ENCODE measurements around the gene KAZALD1.

KAZALD1 gene

GRCh38 chr10:101087376-101087775 is 25.6 kb downstream of the KAZALD1 start:
- no peak for TF ChIP-seq CTCF (IDR thresholded peaks at IDR 0.05)
- DNase-seq: no peak
- H3K4me1 ChIP-seq: no peaks in the 10 kb centered on the region
- no peak overlapping the region for H3K4me3 ChIP-seq
- intact Hi-C loops (cut with DNase I; ENCODE audit: low total_unique reads): no loop called here
- H3K9me3 ChIP-seq: no peaks in the 10 kb centered on the region
- no peaks in the 10 kb centered on the region for H3K36me3 ChIP-seq
- no peak overlapping the region for H3K27ac ChIP-seq
- H3K27me3 ChIP-seq: peaks cover 0 to 89% of the 10 kb centered on the region in 2 donors

GRCh38 chr10:101087965-101088364 is 26.2 kb downstream of the KAZALD1 start:
- no peaks in the 10 kb centered on the region for H3K36me3 ChIP-seq
- H3K27me3 ChIP-seq: peaks cover 0 to 89% of the 10 kb centered on the region in 2 donors
- no peaks in the 10 kb centered on the region for H3K9me3 ChIP-seq
- no peak overlapping the region for H3K4me3 ChIP-seq
- TF ChIP-seq CTCF (IDR thresholded peaks at IDR 0.05): no peak
- H3K4me1 ChIP-seq: no peaks in the 10 kb centered on the region
- H3K27ac ChIP-seq: no peak overlapping the region
- no peak for DNase-seq
- intact Hi-C loops (cut with DNase I; ENCODE audit: low total_unique reads): no loop called here

- no peak for TF ChIP-seq CTCF (IDR thresholded peaks at IDR 0.05)
- Histone ChIP-seq H3K9me3 (no peaks in the 10 kb centered on the region), H3K27ac (no peak overlapping the region), H3K4me3 (no peak overlapping the region), H3K27me3 (peaks cover 0 to 88% of the 10 kb centered on the region in 2 donors), H3K4me1 (no peaks in the 10 kb centered on the region), H3K36me3 (no peaks in the 10 kb centered on the region)
- DNase-seq: no peak
- intact Hi-C loops (cut with DNase I; ENCODE audit: low total_unique reads): no loop called here
Observed at GRCh38 chr10:101089520-101090299, 27.9 kb downstream of the KAZALD1 start.

- no peaks in the 10 kb centered on the region for H3K9me3 ChIP-seq
- intact Hi-C loops (cut with DNase I; ENCODE audit: low total_unique reads): no loop called here
- no peak overlapping the region for H3K27ac ChIP-seq
- no peak overlapping the region for H3K4me3 ChIP-seq
- TF ChIP-seq CTCF (IDR thresholded peaks at IDR 0.05): no peak
- peaks cover 0 to 88% of the 10 kb centered on the region in 2 donors for H3K27me3 ChIP-seq
- H3K4me1 ChIP-seq: no peaks in the 10 kb centered on the region
- no peak for DNase-seq
- no peaks in the 10 kb centered on the region for H3K36me3 ChIP-seq
Observed at GRCh38 chr10:101090597-101090996, 28.8 kb downstream of the KAZALD1 start.

GRCh38 chr10:101091546-101092290 is 29.9 kb downstream of the KAZALD1 start:
- Histone ChIP-seq H3K36me3 (no peaks in the 10 kb centered on the region), H3K9me3 (no peaks in the 10 kb centered on the region), H3K27ac (no peak overlapping the region), H3K4me1 (no peaks in the 10 kb centered on the region), H3K27me3 (peaks cover 0 to 91% of the 10 kb centered on the region in 2 donors), H3K4me3 (no peak overlapping the region)
- no peak for TF ChIP-seq CTCF (IDR thresholded peaks at IDR 0.05)
- intact Hi-C loops (cut with DNase I; ENCODE audit: low total_unique reads): no loop called here
- DNase-seq: no peak
